HEK293 (cell line): ENCODE results near the gene RASA1.

Source experiments
- REST ChIP-seq: fragments of 450-650 bp; formaldehyde crosslinking; IDR thresholded peaks from 2 replicates; pipeline ENCODE4 v1.5.1; 2016; ENCODE audit warnings: missing biosample characterization, missing genetic modification characterization
- TF ChIP-seq, protein P1 (sequence below): fragments of 450-650 bp; formaldehyde crosslinking; IDR thresholded peaks from 2 replicates; pipeline ENCODE4 v1.5.1; 2016; ENCODE audit warnings: missing biosample characterization, missing genetic modification characterization
- TF ChIP-seq, protein P2 (sequence below): fragments of 450-650 bp; formaldehyde crosslinking; IDR thresholded peaks from 2 replicates; pipeline ENCODE4 v1.5.1; 2017; ENCODE audit warnings: missing biosample characterization, mild to moderate bottlenecking, missing genetic modification characterization, moderate library complexity

GRCh38 chr5:87411586-87411972, 143.9 kb downstream of the RASA1 start:
- TF ChIP-seq, protein P1, sequence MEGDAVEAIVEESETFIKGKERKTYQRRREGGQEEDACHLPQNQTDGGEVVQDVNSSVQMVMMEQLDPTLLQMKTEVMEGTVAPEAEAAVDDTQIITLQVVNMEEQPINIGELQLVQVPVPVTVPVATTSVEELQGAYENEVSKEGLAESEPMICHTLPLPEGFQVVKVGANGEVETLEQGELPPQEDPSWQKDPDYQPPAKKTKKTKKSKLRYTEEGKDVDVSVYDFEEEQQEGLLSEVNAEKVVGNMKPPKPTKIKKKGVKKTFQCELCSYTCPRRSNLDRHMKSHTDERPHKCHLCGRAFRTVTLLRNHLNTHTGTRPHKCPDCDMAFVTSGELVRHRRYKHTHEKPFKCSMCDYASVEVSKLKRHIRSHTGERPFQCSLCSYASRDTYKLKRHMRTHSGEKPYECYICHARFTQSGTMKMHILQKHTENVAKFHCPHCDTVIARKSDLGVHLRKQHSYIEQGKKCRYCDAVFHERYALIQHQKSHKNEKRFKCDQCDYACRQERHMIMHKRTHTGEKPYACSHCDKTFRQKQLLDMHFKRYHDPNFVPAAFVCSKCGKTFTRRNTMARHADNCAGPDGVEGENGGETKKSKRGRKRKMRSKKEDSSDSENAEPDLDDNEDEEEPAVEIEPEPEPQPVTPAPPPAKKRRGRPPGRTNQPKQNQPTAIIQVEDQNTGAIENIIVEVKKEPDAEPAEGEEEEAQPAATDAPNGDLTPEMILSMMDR (tag by site-specific recombination), result no peak
- TF ChIP-seq, protein P2, sequence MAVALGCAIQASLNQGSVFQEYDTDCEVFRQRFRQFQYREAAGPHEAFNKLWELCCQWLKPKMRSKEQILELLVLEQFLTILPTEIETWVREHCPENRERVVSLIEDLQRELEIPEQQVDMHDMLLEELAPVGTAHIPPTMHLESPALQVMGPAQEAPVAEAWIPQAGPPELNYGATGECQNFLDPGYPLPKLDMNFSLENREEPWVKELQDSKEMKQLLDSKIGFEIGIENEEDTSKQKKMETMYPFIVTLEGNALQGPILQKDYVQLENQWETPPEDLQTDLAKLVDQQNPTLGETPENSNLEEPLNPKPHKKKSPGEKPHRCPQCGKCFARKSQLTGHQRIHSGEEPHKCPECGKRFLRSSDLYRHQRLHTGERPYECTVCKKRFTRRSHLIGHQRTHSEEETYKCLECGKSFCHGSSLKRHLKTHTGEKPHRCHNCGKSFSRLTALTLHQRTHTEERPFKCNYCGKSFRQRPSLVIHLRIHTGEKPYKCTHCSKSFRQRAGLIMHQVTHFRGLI, result no peak
- no peak for TF ChIP-seq REST
